NOMO-1 treated with DMSO at 0.1 percent for 48 hours (cell line): ENCODE results near the gene CHCHD3.

Experiments
- DNase-seq: peaks from one replicate; lab custom pipeline; 2025; ENCODE audit not compliant: unreplicated experiment; lab: John Stamatoyannopoulos, UW

Gene CHCHD3

DNA sequence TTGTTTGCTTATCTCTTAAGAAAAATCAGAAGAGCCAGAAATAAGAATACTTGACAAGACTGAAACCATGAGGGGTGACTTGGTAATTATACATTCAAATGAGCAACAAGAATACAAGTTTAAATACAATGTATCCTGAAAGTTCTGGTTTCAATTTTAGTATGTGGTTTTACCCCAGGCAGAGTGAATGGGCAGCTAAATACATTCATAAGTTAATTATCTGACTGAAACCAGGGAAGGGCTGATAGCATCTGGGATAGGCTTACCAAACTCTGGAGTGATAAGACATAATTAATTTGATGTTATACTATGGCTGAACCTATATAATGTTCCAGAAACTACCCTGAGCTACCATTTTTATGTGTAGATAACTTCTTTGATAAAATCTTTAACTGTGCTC, 253.4 kb downstream of the CHCHD3 start:
- DNase-seq, result no peak

DNA sequence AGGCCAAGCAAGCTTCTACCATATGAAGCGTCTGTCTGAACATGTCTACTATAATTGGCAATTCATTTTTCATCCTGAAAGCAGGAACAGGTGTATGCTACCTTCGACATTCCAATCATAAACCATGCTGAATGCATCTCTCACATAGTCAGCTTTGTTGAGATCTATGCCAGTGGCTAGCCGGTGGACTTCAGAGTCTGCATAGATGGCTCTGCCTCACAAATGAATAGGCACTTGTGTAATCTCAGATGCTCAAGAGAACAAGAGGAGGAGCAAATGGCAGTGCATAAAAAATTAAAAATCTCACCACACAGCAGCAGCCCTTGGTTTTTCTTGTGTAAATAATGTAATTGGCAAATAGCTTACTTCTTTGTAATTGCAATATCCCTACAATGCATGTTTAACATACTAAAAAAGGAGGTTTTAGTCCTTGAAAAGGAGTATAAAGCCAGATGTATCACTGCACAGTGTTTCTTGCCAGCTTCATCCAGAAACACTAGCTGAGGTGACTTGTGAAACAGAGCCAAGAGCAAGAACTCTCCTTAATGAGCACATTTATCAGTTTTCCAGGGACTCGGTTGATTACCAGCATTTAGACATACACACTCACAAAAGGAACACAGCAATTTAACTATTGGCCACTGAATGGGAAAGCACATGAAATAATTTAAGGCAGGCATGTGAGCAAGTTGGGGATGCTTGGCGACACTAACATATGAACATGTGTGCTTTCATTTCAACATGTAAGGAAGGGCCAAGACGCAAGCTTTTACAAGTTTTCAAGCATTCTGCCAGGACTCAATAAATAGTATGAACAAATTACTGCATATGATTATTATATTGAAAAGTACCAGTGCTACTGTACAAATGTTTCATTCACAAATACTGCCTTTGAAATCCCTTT, 255.7 kb downstream of the CHCHD3 start:
- DNase-seq, result no peak

DNA sequence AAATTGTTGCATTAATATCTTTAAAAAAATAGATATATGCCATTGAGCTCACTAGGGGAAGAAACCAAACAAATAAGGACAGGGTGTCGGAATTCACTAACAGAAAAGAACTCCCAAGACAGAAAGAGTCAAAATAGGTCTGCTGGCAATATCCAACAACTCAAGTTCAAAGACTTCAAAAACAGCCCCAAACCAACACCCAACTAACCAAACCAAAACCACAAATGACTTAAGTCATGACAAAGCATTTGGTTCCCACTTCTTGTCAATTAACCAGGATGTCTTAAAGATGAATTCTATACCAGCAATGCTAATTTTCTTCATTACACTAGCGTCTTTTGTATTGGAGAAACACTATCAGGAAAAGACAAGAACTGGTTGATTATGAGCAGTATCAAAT, 256.7 kb downstream of the CHCHD3 start:
- no peak for DNase-seq

DNA sequence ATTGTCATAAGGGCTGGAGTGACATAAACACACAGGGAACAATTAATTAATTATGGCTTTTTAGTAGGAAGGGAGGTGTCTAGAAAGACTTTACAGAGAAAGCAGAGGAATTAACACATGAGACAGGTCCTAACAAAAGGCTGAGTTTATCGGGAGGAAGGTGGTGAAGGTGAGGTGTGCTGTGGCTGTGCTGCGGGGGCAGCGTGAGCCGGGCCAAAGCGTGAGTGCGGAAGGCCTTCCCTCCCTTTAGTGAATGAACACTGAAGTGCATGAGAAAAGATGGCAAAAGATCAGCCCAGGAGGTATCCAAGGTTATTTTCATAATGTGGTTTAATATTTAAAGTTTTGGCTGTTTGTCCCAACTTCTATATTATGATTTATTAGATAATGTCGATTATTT, 262.2 kb downstream of the CHCHD3 start:
- no peak for DNase-seq

DNA sequence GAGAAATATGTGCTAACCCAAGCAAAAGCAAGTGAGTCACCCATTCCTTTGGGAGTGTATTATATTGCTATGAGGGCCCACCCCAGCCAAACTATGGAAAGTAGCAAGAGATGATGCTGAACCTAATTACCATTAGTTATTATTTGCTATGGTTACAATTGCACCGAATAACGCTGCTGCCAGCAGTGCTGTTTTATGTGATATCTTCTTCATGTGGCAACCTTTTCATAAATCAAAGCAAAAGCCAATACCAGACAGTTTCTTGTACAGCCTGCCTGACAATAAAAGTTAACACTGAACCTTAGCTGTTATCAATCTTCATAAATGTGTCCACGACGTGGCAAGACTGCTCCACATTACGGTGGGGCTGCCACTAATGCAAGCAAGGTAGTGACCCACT, 263.9 kb downstream of the CHCHD3 start:
- DNase-seq, result no peak

DNA sequence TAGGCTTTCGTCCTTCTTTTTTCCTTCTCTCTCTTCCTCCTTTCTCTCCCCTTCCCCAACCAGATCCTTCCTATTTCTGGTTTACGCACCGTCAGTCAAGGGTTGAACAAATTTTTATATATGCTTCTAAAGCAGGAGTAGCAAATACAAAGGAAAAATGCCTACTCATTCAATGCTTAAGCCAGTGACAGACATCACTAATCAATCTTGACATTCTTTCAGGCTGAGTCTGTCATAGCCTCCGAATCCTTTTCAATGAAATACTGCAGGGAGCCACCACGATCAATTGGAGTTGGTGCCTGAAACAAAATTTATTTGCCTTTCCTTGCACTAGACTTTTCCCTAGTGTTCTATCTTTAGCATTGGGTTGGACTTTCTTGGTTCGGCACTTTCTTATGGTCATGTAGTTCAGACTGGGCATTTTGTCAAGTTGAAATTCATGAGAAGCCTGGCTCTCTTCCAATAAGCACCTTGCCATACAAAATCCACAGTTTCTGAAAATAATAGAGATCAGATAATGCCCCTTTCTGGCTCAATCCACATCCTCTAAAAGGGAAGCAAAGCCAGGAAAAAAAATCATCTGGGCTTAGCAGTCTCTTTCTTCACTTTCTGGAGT, 266.1 kb downstream of the CHCHD3 start:
- DNase-seq, result no peak

DNA sequence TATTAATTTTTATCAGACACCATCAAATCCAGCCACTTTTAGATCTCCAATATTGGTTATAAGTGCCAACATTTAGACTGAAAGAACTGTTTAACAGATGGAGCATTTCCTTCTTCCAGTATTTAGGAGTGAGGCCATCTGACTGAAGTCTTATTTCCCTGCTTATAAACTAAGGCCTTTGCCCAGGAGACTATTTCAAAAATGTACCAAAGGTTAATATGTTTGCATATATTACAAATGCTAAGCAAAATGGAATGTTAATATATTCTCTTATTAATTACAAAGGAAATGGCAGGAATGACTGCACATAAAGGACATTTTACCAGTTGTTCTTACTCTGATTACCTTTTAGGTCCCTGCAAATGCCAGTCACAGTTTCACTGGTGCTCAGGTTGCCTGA, 266.8 kb downstream of the CHCHD3 start:
- no peak for DNase-seq

DNA sequence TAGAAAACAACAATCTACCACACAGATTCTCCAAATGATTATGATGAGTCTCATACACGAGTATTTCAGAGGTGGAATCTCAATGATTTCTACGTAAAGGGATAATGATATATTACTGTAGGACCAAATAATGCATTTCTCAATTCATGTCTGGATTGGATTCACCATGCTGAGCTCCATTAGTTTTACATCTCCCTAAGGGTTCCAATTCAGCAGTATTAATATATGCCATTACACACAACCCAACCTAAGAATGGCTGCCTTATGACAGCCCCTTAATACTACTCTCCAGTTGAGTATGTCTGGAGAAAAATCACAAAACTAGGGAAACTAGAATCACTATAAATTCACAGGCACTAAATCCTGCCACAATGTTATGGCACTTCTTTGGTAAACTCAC, 271.3 kb downstream of the CHCHD3 start:
- DNase-seq, result no peak

DNA sequence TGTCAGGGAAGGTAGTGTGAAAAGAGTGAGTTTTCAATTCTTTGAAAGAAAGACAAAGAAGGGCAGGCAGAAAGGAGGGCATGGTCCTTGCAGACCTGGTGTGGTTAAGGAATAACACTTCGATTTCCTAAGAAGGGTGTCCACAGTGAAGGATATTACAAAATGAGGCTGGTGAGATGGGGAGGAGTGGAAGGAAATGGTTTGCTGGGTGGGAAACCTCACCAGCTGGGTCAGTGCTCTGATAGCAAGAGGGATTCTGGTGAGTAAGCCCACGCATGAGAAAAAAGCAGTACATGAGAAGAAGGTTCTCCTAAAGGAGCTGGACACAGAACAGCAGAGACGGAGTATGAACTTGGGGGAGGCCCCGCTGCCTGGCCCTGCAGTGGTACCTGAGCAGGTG, 275.1 kb downstream of the CHCHD3 start:
- no peak for DNase-seq

DNA sequence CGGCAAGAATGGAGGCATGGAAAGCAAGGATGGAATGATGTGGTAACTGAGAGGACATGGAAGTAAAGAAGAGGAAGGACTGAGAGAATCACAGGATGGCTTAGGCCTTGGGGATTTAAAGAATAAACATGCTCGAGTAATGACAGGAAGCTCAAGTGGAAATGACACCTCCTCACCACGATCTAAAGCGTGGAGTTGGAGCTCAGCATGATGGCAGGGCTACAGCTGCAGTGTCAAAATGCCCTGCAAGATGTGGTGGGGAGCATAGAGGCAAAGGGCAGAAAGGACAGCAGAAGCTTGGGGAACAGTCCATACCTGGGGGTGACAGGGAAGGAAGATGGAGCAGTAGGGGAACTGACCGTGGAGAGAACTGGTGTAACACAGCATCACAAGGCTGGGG, 276.1 kb downstream of the CHCHD3 start:
- DNase-seq, result no peak

DNA sequence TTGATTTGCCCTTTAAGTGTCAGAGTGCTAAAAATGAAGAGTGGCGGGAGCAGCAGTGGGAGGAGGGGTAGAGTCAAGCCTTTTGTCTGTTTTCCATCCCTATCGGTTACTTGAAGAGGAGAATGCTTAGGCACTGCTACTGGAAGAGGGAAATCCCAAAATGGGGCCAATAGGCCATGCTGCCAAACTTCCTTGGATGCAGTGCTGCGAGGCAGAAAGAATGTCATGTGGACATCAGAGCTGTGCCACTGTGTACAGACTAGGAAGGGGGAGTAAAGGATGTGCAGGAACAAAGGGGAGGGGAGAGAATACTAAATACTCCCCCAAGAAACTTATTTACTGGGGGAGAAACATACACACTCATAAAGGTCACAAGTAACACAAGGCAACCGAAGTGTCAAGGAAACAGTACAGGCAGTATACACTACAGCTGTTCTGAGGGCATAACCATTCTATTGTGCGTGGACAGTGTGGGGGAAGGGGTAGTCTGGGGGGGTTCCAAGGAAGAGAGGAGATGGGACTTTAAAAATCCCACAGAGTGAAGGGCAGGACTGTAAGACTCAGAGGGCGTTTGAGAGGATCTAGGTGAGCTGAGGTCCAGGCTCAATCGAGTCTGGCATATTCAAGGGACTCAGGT, 276.9 kb downstream of the CHCHD3 start:
- no peak for DNase-seq

DNA sequence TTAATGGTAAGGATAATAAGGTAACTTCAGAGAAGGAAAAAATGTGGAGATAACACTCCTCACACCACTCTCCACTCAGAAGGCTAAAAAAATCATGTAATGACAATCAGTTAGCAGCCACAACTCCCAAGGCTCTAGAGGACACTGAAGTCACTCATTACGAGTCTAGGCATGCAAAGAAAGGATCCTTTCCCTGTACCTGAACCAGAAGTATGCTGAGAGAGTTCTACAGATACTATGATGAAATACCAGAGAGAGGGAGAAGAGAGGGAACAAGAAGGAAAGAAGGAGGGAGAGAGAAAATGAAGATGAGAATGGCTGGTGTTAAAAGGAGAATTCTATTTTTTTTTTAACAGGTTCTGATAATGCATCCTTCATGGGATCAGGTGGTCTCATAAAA, 281.4 kb downstream of the CHCHD3 start:
- no peak for DNase-seq

DNA sequence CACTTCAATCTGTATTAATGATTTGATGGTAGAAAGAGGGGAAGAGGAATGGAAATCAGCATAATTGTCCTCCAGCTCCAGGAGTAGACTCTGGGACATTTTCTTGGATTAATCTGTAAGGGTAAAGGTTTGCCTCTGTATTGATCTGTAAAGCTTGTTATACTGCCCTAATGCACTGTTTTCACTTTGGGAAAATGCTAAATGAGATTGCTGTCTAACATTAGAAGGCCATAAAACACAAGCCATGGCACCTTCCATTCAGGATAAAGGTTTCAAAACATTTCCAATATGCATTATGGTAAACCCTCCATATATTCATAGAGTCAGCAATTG, 282.8 kb downstream of the CHCHD3 start:
- DNase-seq, result no peak

DNA sequence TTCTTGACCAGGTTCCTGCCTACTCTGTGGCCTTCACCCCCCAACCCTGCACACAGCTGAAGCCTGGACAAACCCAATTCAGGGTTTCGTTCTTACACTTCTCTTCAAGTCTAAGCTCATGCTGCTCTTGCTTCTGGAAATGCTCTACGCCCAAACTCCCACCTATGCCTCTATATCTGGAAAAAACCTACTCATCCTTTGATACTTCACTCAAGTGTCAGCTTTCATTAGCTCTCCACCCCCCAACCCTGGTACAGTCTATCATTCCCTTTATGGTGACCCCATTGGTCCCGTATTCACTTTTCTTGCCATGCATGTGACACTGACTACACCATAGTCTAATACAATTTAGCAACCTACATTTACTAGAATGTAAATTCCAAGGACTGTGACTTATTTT, 284.7 kb downstream of the CHCHD3 start:
- DNase-seq, result no peak

DNA sequence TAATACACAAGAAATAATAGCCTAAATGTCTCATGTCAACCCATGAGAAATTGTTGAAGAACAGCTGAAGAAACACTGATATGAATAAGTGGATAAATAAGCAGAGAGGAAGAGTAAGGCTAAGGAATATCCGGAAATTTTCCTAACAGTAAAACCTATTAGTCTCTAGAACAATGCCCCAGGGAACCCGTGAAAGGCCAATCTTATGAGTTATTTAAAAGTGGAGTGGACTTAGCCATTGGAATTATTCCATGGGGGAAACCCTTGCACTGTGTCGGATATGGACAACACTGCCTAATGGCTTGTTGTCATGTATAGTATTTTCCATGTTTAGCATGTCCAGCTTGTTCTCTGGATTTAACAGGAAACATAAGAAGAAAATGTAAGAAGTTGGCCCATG, 288.4 kb downstream of the CHCHD3 start:
- DNase-seq, result no peak

DNA sequence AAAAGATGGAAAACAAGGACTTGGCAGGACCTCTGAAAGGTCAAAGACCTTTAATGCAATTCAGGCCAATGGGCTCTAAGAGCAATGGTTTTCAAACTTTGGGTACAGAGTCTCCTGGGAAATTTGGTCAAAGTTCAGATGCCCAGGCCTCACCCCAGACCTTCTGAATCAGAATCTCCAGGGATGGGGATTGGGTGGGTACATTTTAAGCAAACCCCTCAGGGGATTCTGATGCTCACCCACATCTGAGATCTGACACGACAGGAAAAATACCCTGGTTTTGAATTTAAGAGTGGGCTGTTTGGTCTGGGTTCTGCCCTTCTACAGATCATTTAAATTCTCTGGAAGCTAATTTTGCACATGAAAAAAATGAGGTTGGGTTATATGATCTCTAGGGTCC, 290.9 kb downstream of the CHCHD3 start:
- DNase-seq, result no peak

DNA sequence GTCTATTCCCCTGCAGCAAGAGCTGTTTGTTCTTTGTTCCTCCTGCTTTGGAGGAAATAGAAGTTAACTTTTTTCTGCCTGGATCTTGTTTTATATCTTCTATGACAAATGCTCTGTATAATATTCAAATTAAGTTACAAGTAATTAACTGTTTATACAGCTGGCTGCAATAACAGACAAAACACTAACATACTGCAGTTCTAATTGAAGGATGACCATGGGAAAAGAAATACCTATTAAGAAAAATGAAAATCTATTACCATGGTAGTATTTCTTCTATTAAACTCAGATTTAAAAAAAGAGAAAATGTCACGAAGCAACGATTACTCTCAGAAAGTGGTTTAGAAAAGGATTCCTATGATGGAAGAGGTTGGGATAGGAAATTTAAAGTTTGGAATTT, 291.8 kb downstream of the CHCHD3 start:
- no peak for DNase-seq

DNA sequence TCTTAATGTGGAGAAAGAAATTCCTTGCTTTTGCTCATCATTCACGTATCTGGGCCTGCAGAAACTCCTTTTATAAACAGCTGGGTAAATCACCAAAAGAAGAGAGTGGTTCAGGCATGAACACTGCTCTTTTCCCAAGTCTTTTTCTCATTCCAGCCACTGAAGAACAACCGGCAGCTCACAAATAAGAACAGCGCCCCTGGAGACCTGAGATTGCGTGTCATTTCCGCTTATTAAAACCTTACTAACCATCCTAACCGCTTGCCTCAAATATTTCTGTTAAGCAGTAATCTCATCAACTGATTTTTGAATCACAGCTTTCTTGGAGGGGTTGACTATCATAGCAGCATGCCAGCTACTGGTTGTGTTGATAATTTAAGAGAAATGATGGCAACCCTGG, 292.6 kb downstream of the CHCHD3 start:
- no peak for DNase-seq

DNA sequence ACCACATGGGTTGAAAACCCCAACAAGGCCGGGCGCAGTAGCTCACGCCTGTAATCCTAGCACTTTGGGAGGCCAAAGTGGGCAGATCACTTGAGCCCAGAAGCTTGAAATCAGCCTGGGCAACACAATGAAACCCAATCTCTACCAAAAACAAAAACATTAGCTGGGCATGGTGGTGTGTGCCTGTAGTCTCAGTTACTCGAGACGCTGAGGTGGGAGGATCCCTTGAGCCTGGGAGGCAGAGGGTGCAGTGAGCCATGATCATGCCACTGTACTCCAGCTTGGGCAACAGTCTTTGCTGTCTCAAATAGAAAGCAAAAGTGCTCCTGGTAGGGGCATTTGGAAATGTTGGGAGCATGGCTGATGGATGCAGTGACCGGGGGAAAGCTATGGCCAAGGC, 296.0 kb downstream of the CHCHD3 start:
- no peak for DNase-seq

DNA sequence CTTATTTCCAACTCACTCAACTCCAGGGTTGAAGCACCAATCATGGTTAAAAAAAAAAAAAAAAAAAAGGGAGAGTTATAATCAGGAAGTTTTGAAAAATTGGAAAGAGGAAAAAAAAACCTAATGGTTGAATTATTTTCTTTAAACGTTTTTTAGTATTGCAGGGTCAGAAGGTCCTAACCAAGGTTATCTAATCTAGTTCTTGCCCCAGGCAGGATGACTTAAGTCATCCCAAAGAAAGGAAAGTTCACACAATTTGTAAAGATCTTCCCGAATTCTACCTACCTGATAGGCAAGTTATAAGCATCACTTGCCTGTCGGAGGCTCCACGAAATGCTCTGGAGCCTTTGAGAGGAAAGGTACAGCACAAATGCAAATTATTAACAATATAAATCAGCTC, 297.5 kb downstream of the CHCHD3 start:
- DNase-seq, result no peak

DNA sequence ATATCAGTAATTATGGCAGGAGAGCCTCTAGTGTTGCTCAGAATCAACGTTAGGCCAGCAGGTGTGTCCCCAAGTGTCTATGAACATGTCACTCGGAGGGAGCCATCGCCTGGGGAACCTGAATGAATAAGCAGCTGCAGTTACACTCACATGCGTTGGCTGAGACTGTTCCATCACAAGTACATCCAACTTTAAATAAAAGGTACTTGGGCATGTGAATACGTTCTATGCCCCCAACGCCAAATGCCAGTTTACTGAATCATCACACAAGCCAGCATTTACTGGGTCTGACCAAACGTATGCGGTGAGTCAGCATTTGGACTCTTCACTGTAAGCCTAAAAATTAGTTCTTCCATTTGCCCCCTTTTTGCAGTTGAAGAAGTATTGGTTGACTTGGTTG, 298.1 kb downstream of the CHCHD3 start:
- no peak for DNase-seq
